ENCODE data around the gene GMPR.

DNA sequence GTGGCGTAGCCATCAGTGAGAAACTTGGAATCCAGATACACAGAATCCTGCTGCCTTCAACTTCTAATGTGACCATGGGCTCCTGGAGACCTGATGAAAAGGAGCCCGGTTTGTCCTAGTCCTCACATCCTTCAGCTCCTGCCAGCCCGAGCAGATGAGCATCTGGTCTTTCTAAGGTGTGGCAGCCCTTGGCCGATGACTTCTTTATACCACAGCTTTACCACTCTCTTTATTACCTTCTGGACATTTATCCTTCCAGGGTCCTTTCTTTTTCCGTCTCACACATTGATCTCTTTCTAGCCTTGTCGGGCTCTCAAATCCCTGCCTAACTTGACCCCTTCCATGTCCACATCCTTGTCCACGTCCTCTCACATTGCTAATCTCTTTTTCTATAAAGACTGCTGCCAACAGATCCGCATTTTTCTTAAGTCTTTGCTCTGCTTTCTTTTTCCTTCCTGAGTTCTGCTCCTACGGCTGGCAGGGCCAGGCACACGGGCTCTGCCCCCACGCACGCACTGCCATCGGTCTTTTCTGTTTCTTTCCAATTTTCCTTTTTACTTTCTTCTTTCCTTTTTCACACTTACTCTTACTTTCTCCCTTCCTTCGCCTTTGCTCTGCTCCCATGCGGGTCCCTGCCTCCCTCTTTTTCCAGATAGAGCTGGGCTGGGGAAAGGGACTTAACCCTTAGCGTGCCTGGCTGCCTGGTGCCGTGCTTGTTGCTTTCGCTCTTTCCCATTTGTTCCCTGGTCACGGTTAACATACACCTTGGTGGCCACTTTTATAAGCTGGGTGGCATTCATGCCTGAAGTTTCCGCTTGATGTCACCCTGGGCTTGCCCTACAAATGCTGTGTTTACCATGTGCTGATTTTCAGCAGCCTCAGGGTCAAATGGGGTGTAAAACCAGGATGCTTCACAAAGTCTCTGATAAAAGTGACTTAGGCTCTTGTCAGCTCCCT, 9.4 kb upstream of the GMPR start:
- TF ChIP-seq POLR2A (IDR thresholded peaks at IDR 0.05) (no peak), CTCF (IDR thresholded peaks at IDR 0.05 in 8 of 11, conservative IDR thresholded peaks at IDR 0.05 in 3 of 11) (no peak), POLR2AphosphoS5 (IDR thresholded peaks at IDR 0.05) (no peak)
